NCI-H187 (cell line): ENCODE measurements around the gene SRC.

Source experiments
- DNase-seq, 2 experiments: peaks; one replicate each; lab custom pipeline; 2025; lab: John Stamatoyannopoulos, UW

SRC gene

GRCh38 chr20:37315021-37315451 is 30.9 kb upstream of the SRC start:
- DNase-seq: no peak

- DNase-seq: no peak
Measured at GRCh38 chr20:37315452-37316110, 30.4 kb upstream of the SRC start.

- no peak for DNase-seq
Measured at GRCh38 chr20:37316116-37316774, 29.7 kb upstream of the SRC start.

GRCh38 chr20:37316775-37317170 is 29.2 kb upstream of the SRC start:
- no peak for DNase-seq

- DNase-seq: no peak
Measured at GRCh38 chr20:37317316-37317715, 28.6 kb upstream of the SRC start.

GRCh38 chr20:37317994-37318640 is 27.8 kb upstream of the SRC start:
- no peak for DNase-seq

- DNase-seq: no peak
Measured at GRCh38 chr20:37319151-37319671, 26.7 kb upstream of the SRC start.

- DNase-seq: no peak
Measured at GRCh38 chr20:37323985-37324384, 22.0 kb upstream of the SRC start.

GRCh38 chr20:37325206-37325605 is 20.7 kb upstream of the SRC start:
- DNase-seq: no peak

- DNase-seq: no peak
Measured at GRCh38 chr20:37326666-37327065, 19.3 kb upstream of the SRC start.

- no peak for DNase-seq
Measured at GRCh38 chr20:37327748-37328147, 18.2 kb upstream of the SRC start.

GRCh38 chr20:37328149-37328945 is 17.6 kb upstream of the SRC start:
- DNase-seq: no peak

- DNase-seq: no peak
Measured at GRCh38 chr20:37329481-37330165, 16.3 kb upstream of the SRC start.

- DNase-seq: no peak
Measured at GRCh38 chr20:37330316-37330715, 15.6 kb upstream of the SRC start.

GRCh38 chr20:37331060-37331857 is 14.7 kb upstream of the SRC start:
- DNase-seq: no peak

- no peak for DNase-seq
Measured at GRCh38 chr20:37333130-37333847, 12.7 kb upstream of the SRC start.

GRCh38 chr20:37333848-37334318 is 12.1 kb upstream of the SRC start:
- no peak for DNase-seq

GRCh38 chr20:37334450-37334849 is 11.5 kb upstream of the SRC start:
- DNase-seq: no peak

- no peak for DNase-seq
Measured at GRCh38 chr20:37335642-37336368, 10.1 kb upstream of the SRC start.
